Suprapubic skin (tissue), 4 donors: Measurements from ENCODE around the gene CCDC138. TPM values are rescaled to one million over a fixed set of nuclear protein-coding genes. Genes with fewer than 3 reads are reported as not detected.

Experiments
- DNase-seq, 2 donors: peaks; one replicate each; pipeline ENCODE4 v3.0.0-alpha.2; 2019; ENCODE audit warnings: low spot score in 2 of 2
- H3K27ac ChIP-seq: fragments of 200-600 bp; sonication (generic); one replicate; pipeline ENCODE4 v1.5.1; 2019
- H3K27me3 ChIP-seq: fragments of 200-600 bp; sonication (generic); one replicate; pipeline ENCODE4 v1.5.1; 2019
- H3K36me3 ChIP-seq: fragments of 200-600 bp; sonication (generic); one replicate; pipeline ENCODE4 v1.5.1; 2019
- H3K4me1 ChIP-seq: fragments of 200-600 bp; sonication (generic); one replicate; pipeline ENCODE4 v1.5.1; 2019
- H3K4me3 ChIP-seq: fragments of 200-600 bp; sonication (generic); one replicate; pipeline ENCODE4 v1.5.1; 2019; ENCODE audit warnings: mild to moderate bottlenecking
- H3K9me3 ChIP-seq: fragments of 200-600 bp; sonication (generic); one replicate; pipeline ENCODE4 v1.5.1; 2019
- CTCF ChIP-seq, 2 donors: fragments of 200-600 bp in 1 of 2; fragments of 450-650 bp in 1 of 2; sonication (generic) in 1 of 2; IDR thresholded peaks; one replicate each; pipeline ENCODE4 v1.5.1; 2016 to 2019; ENCODE audit warnings: antibody characterized with exemption in 2 of 2, mild to moderate bottlenecking in 1 of 2, moderate library complexity in 1 of 2
- EP300 ChIP-seq: sonication (generic); formaldehyde crosslinking; IDR thresholded peaks from one replicate; pipeline ENCODE4 v1.6.1; 2017; ENCODE audit warnings: antibody characterized with exemption
- POLR2A ChIP-seq, 2 donors: fragments of 450-650 bp; IDR thresholded peaks; one replicate each; pipeline ENCODE4 v1.6.1; 2017; ENCODE audit warnings: antibody characterized with exemption in 2 of 2, mild to moderate bottlenecking in 2 of 2, moderate library complexity in 2 of 2
- POLR2AphosphoS5 ChIP-seq, 3 donors: sonication (generic); formaldehyde crosslinking; IDR thresholded peaks; one replicate each; pipeline ENCODE4 v1.6.1; 2017; ENCODE audit warnings: antibody characterized with exemption in 3 of 3
- WGBS: methylation state at CpG from one replicate; pipeline ENCODE4 v1.1.5; 2018; 5-methylcytosine and 5-hydroxymethylcytosine counted together
- total RNA-seq, 4 donors: library from RNA; depleted of rRNA; stranded (reverse); fragments of >200 nt; gene quantifications; one replicate each; pipeline ENCODE4 v1.1.0, GENCODE V29; 2016

Gene CCDC138
- total RNA-seq, 4 donors from 2014 or later: 1.4 to 9.3 (median 4.9) TPM

- DNase-seq: no peak
- TF ChIP-seq POLR2AphosphoS5 (IDR thresholded peaks at IDR 0.05) (no peak), POLR2A (IDR thresholded peaks at IDR 0.05) (no peak), EP300 (no peak), CTCF (IDR thresholded peaks at IDR 0.05) (no peak)
- Histone ChIP-seq H3K9me3 (peaks cover 1% of the 10 kb centered on the region), H3K4me3 (no peak overlapping the region), H3K27me3 (no peaks in the 10 kb centered on the region), H3K36me3 (no peaks in the 10 kb centered on the region), H3K4me1 (no peaks in the 10 kb centered on the region), H3K27ac (no peak overlapping the region)
- 67% methylated on average over 4 of the region's 4 CpGs for WGBS
Observed at GRCh38 chr2:108825254-108825653, 38.7 kb downstream of the CCDC138 start.

- no peak for DNase-seq
- Histone ChIP-seq H3K36me3 (no peaks in the 10 kb centered on the region), H3K9me3 (no peaks in the 10 kb centered on the region), H3K27ac (no peak overlapping the region), H3K4me1 (no peaks in the 10 kb centered on the region), H3K4me3 (no peak overlapping the region), H3K27me3 (no peaks in the 10 kb centered on the region)
- 85% methylated on average over 3 of the region's 3 CpGs for WGBS
- TF ChIP-seq POLR2A (IDR thresholded peaks at IDR 0.05) (no peak), CTCF (IDR thresholded peaks at IDR 0.05) (no peak), EP300 (no peak), POLR2AphosphoS5 (IDR thresholded peaks at IDR 0.05) (no peak)
Observed at GRCh38 chr2:108825736-108826135, 39.2 kb downstream of the CCDC138 start.

GRCh38 chr2:108829578-108830310 is 43.2 kb downstream of the CCDC138 start:
- Histone ChIP-seq H3K36me3 (no peaks in the 10 kb centered on the region), H3K9me3 (no peaks in the 10 kb centered on the region), H3K4me3 (no peak overlapping the region), H3K4me1 (no peaks in the 10 kb centered on the region), H3K27ac (no peak overlapping the region), H3K27me3 (no peaks in the 10 kb centered on the region)
- DNase-seq: no peak
- 87% methylated on average over 4 of the region's 4 CpGs for WGBS
- TF ChIP-seq POLR2AphosphoS5 (IDR thresholded peaks at IDR 0.05) (no peak), POLR2A (IDR thresholded peaks at IDR 0.05) (no peak)

DNA sequence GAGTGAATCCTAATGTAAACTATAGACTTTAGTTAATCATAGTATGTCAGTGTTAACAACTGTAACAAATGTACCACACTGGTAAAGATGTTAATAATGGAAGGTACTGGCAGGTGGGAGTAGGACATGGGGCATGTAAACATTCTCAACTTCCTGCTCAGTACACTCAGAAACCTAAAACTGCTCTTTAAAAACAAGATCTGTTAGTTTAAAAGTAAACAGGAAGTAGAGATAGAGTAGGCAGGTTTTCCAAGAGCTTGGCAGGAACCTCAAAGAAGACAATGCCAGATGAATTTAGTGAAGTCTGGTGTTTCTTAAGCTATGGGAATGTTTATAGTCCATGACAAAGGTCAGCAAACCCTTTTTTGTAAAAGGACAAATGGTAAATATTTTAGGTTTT is 46.6 kb downstream of the CCDC138 start:
- no peaks in the 10 kb centered on the region for H3K36me3 ChIP-seq
- no peaks in the 10 kb centered on the region for H3K4me1 ChIP-seq
- H3K4me3 ChIP-seq: no peak overlapping the region
- no peak overlapping the region for H3K27ac ChIP-seq
- no peaks in the 10 kb centered on the region for H3K27me3 ChIP-seq
- peaks cover 10% of the 10 kb centered on the region for H3K9me3 ChIP-seq
- TF ChIP-seq POLR2AphosphoS5 (IDR thresholded peaks at IDR 0.05): no peak
- no peak for TF ChIP-seq CTCF (IDR thresholded peaks at IDR 0.05)
- TF ChIP-seq EP300: no peak
- TF ChIP-seq POLR2A (IDR thresholded peaks at IDR 0.05): no peak
- DNase-seq: no peak

DNA sequence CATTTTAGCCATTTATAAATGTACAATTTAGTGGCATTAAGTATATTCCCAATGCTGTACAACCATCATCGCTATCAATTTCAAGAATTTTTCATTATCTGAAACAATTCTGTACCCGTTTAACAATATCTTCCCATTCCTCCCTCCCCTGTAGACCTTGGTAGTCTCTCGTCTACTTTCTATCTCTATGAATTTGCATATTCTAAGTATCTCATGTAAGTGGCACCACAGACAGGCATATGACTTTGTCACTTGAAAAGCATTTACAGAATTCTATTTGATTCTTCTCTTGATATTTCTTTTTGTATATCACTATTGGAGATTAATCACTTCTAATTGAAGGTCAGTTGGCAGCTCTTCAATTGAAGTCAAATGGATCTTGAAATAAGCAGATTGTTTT is 48.0 kb downstream of the CCDC138 start:
- DNase-seq: no peak
- peaks cover 13% of the 10 kb centered on the region for H3K9me3 ChIP-seq
- H3K27me3 ChIP-seq: no peaks in the 10 kb centered on the region
- no peak overlapping the region for H3K4me3 ChIP-seq
- no peaks in the 10 kb centered on the region for H3K36me3 ChIP-seq
- no peak overlapping the region for H3K27ac ChIP-seq
- no peaks in the 10 kb centered on the region for H3K4me1 ChIP-seq
- WGBS: 93% methylated on average over 3 of the region's 3 CpGs
- TF ChIP-seq POLR2AphosphoS5 (IDR thresholded peaks at IDR 0.05): no peak
- no peak for TF ChIP-seq EP300
- no peak for TF ChIP-seq POLR2A (IDR thresholded peaks at IDR 0.05)
- TF ChIP-seq CTCF (IDR thresholded peaks at IDR 0.05): no peak
